Natural killer cell (primary cell): Measurements from ENCODE around the gene LRRC8E. TPM values are rescaled to one million over a fixed set of nuclear protein-coding genes. Genes with fewer than 3 reads are reported as not detected.

ENCODE experiments used
- ATAC-seq, 3 donors: fragments of 150-1000 bp in 2 of 3; fragments of 200-7000 bp in 1 of 3; cut with Tn5 transposase; 1 replicate in 1 of 3; 2 replicates in 2 of 3; pipeline ENCODE4 v1.10.0; 2021; ENCODE audit warnings: mild to moderate bottlenecking in 2 of 3, moderate library complexity in 2 of 3
- DNase-seq, 2 donors: peaks; one replicate each; pipeline versions ENCODE4 v3.0.0 to v3.0.0-alpha.2; 2013 to 2021; ENCODE audit warnings: mixed read lengths in 1 of 2
- H3K27ac ChIP-seq: one replicate; pipeline ENCODE4 v1.5.1; 2013; ENCODE audit warnings: mild to moderate bottlenecking, low read length
- H3K27me3 ChIP-seq: one replicate; pipeline ENCODE4 v1.6.1; 2013; ENCODE audit warnings: low read length; ENCODE audit not compliant: control insufficient read depth, insufficient read depth
- H3K36me3 ChIP-seq: one replicate; pipeline ENCODE4 v1.6.1; 2013; ENCODE audit warnings: low read length; ENCODE audit not compliant: control insufficient read depth, insufficient read depth
- H3K4me1 ChIP-seq: one replicate; pipeline ENCODE4 v1.6.1; 2013; ENCODE audit warnings: low read length; ENCODE audit not compliant: control insufficient read depth, insufficient read depth
- H3K4me3 ChIP-seq: one replicate; pipeline ENCODE4 v1.5.1; 2013; ENCODE audit warnings: low read length
- H3K9me3 ChIP-seq: one replicate; pipeline ENCODE4 v1.6.1; 2013; ENCODE audit warnings: low read length; ENCODE audit not compliant: control insufficient read depth, insufficient read depth
- H3K27ac Mint-ChIP-seq, 2 donors: one replicate each; pipeline ENCODE4 v1.8.0; 2022; ENCODE audit warnings: mild to moderate bottlenecking in 2 of 2, mixed read lengths in 2 of 2, moderate library complexity in 1 of 2
- H3K27me3 Mint-ChIP-seq, 2 donors: one replicate each; pipeline ENCODE4 v1.8.0; 2022; ENCODE audit warnings: low read depth in 2 of 2, mixed read lengths in 2 of 2
- H3K36me3 Mint-ChIP-seq: one replicate; pipeline ENCODE4 v1.8.0; 2022; ENCODE audit warnings: mixed read lengths
- H3K4me1 Mint-ChIP-seq, 2 donors: one replicate each; pipeline ENCODE4 v1.8.0; 2022; ENCODE audit warnings: mixed read lengths in 2 of 2
- H3K4me3 Mint-ChIP-seq: one replicate; pipeline ENCODE4 v1.8.0; 2022; ENCODE audit warnings: mild to moderate bottlenecking, moderate library complexity, mixed read lengths
- H3K9me3 Mint-ChIP-seq, 2 donors: one replicate each; pipeline ENCODE4 v1.8.0; 2022; ENCODE audit warnings: mixed read lengths in 2 of 2
- WGBS: methylation state at CpG from one replicate; pipeline ENCODE4 v1.1.7; 2013; ENCODE audit warnings: missing lambda C conversion rate; ENCODE audit not compliant: insufficient coverage; 5-methylcytosine and 5-hydroxymethylcytosine counted together
- intact Hi-C: fragments of 100-400 bp; cut with micrococcal nuclease; formaldehyde crosslinking; loops from one replicate; pipeline ENCODE4 v1.14.2; 2022
- total RNA-seq, 4 donors: library from RNA; stranded (reverse); fragments of 120-200 nt in 1 of 4; gene quantifications; one replicate each; pipeline versions ENCODE4 v1.2.3 to v1.2.4, GENCODE V29; 2013 to 2022
- TF ChIP-seq, protein P1 (sequence below): fragments of 200-600 bp; IDR thresholded peaks from one replicate; pipeline ENCODE4 v1.8.0; 2022; ENCODE audit warnings: antibody characterized with exemption

The LRRC8E gene
- total RNA-seq, 3 donors from 2014 or later (not counting 1 experiment from before 2014, with no cell fraction given): not detected

DNA sequence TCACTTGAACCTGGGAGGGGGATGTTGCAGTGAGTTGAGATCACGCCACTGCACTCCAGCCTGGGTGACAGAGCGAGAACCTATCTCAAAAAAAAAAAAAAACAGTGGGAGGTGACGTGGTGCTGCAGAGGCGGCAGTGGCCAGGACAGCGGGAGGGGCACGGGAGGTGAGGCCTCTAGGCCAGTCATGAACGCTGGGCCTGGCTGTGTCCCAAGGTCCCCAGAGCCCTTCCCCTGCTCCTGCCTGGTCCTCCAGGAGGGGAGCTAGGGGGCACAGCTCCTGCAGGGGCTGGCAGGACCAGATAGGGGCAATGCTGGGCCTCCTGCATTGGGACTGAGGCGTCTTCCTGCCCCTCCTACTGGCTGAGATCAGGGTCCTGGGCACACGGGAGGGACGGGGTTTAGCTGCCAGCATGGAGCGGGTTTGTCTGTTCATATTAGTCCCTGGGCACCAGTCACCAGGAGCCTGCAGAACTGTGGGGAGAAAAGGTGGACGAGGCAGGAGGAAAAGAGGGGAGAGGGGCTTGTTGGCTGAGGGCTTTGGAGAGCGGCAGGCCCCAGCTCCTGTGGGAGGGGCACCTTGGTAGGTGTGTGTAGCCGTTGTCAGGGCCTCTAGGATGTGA lies 19.9 kb downstream of the LRRC8E start:
- Mint-ChIP-seq H3K9me3 (no peaks in the 10 kb centered on the region), H3K27ac (peak overlapping the region in 1 of 2 donors; percentile 69), H3K4me3 (no peak overlapping the region), H3K27me3 (peaks cover 0 to 5% of the 10 kb centered on the region in 2 donors), H3K4me1 (peaks cover 16 to 48% of the 10 kb centered on the region in 2 donors), H3K36me3 (no peaks in the 10 kb centered on the region)
- H3K27ac ChIP-seq: no peak overlapping the region
- H3K27me3 ChIP-seq: no peaks in the 10 kb centered on the region
- peaks cover 24% of the 10 kb centered on the region for H3K4me1 ChIP-seq
- H3K36me3 ChIP-seq: peaks cover 41% of the 10 kb centered on the region
- DNase-seq (no peak), ATAC-seq (no peak)
- intact Hi-C loops: no loop called here
- TF ChIP-seq, protein P1, sequence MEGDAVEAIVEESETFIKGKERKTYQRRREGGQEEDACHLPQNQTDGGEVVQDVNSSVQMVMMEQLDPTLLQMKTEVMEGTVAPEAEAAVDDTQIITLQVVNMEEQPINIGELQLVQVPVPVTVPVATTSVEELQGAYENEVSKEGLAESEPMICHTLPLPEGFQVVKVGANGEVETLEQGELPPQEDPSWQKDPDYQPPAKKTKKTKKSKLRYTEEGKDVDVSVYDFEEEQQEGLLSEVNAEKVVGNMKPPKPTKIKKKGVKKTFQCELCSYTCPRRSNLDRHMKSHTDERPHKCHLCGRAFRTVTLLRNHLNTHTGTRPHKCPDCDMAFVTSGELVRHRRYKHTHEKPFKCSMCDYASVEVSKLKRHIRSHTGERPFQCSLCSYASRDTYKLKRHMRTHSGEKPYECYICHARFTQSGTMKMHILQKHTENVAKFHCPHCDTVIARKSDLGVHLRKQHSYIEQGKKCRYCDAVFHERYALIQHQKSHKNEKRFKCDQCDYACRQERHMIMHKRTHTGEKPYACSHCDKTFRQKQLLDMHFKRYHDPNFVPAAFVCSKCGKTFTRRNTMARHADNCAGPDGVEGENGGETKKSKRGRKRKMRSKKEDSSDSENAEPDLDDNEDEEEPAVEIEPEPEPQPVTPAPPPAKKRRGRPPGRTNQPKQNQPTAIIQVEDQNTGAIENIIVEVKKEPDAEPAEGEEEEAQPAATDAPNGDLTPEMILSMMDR: no peak
- WGBS: 87% methylated on average over 14 of the region's 14 CpGs
- no peak overlapping the region for H3K4me3 ChIP-seq
- H3K9me3 ChIP-seq: no peaks in the 10 kb centered on the region

DNA sequence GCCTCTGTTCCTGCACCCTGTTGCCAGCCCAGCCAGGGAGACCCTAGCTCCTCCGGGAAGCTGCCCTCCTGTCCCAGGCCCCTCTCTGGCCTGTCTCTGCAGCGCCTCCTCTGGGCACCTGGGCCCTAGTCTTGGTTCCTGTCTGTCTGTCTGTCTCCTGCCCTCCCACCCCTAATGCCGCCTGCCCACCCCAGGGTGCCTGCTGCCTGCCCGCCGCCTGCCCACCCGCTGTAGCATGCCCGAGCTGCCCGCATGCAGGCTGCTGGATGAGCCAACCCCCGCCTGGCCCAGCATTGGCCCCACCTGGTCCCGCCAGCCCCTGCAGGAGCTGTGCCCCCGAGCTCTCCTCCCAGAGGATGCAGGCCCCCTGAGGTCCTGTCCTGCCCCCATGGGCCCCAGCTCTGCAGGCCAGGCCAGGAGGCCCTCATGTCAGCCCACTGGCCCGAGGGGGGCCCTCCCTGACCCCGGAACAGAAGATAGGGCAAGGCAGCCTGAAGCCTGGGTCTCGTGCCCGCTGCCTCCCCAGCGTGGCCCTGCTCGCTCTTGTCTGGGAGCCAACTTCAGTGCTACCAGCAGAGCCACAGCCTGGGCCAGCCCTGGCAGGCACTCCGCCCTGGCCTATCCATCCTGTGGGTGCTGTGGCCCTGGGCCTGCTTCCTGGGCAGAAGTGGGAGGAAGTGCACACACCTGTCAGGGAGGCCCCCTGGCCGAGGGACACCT lies 20.6 kb downstream of the LRRC8E start:
- TF ChIP-seq, protein P1: no peak
- Mint-ChIP-seq H3K4me3 (no peak overlapping the region), H3K9me3 (no peaks in the 10 kb centered on the region), H3K27me3 (peaks cover 0 to 3% of the 10 kb centered on the region in 2 donors), H3K36me3 (no peaks in the 10 kb centered on the region), H3K27ac (no peak overlapping the region), H3K4me1 (peaks cover 11 to 42% of the 10 kb centered on the region in 2 donors)
- no peaks in the 10 kb centered on the region for H3K27me3 ChIP-seq
- H3K9me3 ChIP-seq: no peaks in the 10 kb centered on the region
- 90% methylated on average over 19 of the region's 19 CpGs for WGBS
- peaks cover 23% of the 10 kb centered on the region for H3K4me1 ChIP-seq
- H3K27ac ChIP-seq: no peak overlapping the region
- peak in 1 of 2 donors; percentile 5 for DNase-seq
- peaks cover 41% of the 10 kb centered on the region for H3K36me3 ChIP-seq
- H3K4me3 ChIP-seq: no peak overlapping the region
- intact Hi-C loops: no loop called here
- ATAC-seq: no peak

DNA sequence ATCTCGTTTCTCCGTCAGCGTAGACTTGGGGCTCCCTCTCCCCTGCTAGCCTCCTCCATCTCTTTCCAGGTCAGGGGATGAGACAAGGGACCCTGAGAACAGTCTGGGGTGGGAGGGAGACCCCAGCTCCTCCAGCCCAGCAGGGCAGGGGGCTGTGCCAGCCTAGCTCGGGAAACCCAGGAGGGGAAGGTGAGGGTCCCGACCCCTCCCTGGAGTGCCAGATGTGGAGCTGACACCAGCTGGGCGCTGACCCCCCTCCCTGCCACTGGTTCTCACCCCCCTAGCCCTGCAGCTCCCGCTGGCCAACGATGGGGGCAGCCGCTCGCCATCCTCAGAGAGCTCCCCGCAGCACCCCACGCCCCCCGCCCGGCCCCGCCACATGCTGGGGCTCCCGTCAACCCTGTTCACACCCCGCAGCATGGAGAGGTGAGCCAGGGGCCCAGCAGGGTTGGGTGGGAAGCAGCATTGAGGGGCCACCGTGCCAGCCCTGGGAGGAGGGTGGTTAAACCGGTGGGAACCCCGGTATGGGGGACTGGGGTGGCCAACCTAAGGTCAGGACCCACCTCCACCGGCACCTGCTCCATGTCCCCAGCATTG lies 21.3 kb downstream of the LRRC8E start:
- intact Hi-C loops: no loop called here
- H3K27me3 Mint-ChIP-seq: peaks cover 0 to 3% of the 10 kb centered on the region in 2 donors
- H3K36me3 ChIP-seq: peaks cover 41% of the 10 kb centered on the region
- TF ChIP-seq, protein P1: no peak
- 93% methylated on average over 21 of the region's 21 CpGs for WGBS
- no peaks in the 10 kb centered on the region for H3K36me3 Mint-ChIP-seq
- ATAC-seq (no peak), DNase-seq (no peak)
- no peaks in the 10 kb centered on the region for H3K9me3 ChIP-seq
- H3K27me3 ChIP-seq: peaks cover under 1% of the 10 kb centered on the region
- peaks cover 19% of the 10 kb centered on the region for H3K4me1 ChIP-seq
- H3K27ac Mint-ChIP-seq: no peak overlapping the region
- no peak overlapping the region for H3K4me3 ChIP-seq
- peaks cover 8 to 38% of the 10 kb centered on the region in 2 donors for H3K4me1 Mint-ChIP-seq
- H3K27ac ChIP-seq: no peak overlapping the region
- no peak overlapping the region for H3K4me3 Mint-ChIP-seq
- H3K9me3 Mint-ChIP-seq: no peaks in the 10 kb centered on the region
